GM19455 (cell line): ENCODE results near the gene PTPRR.

ENCODE experiments used
- ATAC-seq: cut with Tn5 transposase; IDR thresholded peaks from one replicate; pipeline ENCODE4 v1.9.1; 2021; ENCODE audit not compliant: unreplicated experiment

PTPRR gene

GRCh38 chr12:70918321-70918720 is 2.2 kb downstream of the PTPRR start:
- ATAC-seq, result no peak

DNA sequence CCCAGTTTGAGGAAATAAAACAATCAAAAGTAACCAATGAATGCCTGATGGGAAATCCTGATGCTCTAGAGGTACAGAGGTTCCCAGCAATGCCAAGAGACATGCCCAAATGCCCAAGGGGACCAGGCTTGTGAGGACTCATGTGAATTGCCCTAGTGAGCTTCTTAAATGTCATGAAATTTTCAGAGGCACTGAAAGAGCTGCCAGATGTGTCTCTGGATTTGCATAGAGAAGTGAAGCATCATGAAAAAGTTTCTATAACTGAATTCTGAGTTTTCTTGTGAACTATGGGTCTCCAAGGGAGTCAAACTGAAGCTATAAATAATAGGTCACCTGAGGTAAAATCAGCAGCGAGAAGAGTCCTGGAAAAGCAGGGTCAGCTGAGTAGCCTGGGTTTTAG is 9.9 kb downstream of the PTPRR start:
- ATAC-seq, result no peak

DNA sequence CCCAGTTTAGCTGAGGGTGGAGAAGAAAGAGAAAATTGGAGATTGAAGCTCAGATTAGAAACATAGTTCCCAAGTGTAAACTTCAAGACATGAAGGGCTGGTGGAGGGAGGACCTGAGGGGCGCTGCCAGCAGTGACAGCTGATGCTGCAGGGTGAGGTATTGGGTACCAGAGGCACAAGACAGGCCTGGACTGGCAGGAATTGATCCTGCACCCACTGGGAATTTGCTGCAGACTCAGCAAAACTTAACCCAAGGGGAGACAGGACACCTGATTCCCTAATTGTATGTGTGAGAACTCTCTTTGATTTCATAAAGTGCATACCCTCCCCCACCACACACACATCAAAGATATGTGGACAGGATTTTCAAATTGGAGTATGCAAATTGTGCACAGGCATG is 11.6 kb downstream of the PTPRR start:
- no peak for ATAC-seq

DNA sequence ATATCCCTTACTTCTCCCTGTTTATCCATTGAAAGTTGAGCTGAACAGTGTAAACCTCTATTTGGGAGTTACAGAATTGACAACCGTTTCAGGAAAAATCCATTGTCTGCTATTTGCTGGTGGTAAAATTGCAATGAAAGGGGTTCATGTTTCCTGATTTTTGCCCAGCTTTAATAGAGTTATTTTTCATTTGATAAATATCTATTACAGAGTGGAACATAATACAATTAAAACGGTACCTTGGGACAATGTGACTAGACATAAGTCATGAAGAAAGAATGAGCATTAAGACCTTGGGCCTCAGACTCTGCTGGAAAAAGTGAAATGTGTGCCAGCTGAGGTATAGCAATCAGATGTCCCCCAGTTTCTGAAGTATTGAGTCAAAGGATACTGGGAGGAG is 13.1 kb downstream of the PTPRR start:
- no peak for ATAC-seq

DNA sequence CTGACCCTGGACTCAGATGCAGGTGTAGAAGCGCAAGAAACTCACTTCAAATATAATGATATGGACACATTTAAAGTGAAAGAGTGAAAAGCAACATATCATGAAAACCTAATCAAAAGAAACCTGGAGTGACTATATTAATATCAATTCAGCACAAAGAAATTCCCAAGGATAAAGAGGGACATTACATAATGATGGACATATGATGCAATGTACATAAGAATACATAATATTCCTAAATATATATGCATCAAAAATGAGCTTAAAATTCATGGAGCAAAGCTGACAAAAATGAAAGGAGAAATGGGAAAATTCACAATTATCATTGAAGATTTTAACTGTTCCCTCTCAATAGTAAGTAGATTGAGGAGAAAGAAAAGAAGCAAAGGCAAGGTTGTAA is 24.6 kb downstream of the PTPRR start:
- ATAC-seq, result no peak

DNA sequence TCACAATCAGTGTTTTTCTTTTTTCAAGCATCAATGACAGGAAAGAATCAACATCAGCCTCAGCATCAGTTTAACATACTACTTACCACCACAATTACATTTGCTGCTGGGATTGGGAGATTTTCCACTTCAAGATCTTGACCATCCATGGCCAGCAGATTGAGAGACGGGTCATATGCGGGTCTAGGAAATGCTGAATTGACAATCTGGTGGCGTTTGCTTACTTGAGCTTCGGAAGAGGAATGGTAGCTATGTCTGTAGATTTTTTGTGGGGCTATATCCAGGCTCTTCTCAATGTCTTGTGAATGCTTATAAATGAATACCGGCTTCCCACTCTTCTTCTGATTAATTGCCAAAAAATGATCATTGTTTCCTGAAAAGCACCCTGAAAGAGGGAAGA is 27.9 kb downstream of the PTPRR start:
- ATAC-seq, result no peak

GRCh38 chr12:70890895-70891832 is 29.4 kb downstream of the PTPRR start:
- ATAC-seq, result no peak

- no peak for ATAC-seq
These were observed 34.6 kb downstream of the PTPRR start for GRCh38 chr12:70885956-70886355.

GRCh38 chr12:70883855-70884254 is 36.7 kb downstream of the PTPRR start:
- ATAC-seq, result no peak

- no peak for ATAC-seq
These were observed 39.8 kb downstream of the PTPRR start for GRCh38 chr12:70880744-70881143.

GRCh38 chr12:70876952-70877351 is 43.6 kb downstream of the PTPRR start:
- ATAC-seq, result no peak

- no peak for ATAC-seq
These were observed 44.9 kb downstream of the PTPRR start for GRCh38 chr12:70875628-70876027.

DNA sequence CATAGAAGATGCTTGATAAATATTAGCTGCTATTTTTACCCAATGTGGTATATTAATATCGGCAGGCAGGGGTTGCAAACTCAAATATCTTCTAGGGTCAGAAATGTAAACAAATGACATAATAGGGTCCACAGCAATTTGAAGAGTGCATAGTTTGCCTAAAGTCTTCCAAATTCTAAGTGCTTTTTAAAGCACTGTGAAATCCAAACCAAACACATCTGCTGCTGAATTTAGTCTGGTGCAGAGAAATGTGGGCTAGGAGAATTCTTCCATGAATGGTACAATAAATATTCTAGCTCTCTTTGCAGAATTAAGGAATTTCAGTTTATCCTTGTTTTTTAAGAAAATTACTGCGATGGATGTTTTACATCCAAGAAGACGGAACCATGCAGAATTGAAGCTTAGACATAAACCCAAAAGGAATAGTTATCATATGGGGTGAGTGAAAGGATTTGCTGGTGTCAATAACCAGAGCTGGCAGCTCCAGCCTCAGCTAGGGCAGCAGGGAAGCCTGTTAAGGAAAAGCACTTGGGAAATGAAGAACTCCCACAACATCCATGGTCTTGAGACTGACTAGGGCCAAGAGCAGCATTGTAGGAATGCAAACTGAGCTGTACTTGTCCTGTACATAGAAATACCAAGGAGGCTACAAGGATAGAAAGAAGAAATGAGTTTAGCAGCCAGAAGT is 65.5 kb downstream of the PTPRR start:
- no peak for ATAC-seq

GRCh38 chr12:70854138-70854537 is 66.4 kb downstream of the PTPRR start:
- no peak for ATAC-seq

- ATAC-seq, result no peak
These were observed 67.2 kb downstream of the PTPRR start for GRCh38 chr12:70853326-70853725.

DNA sequence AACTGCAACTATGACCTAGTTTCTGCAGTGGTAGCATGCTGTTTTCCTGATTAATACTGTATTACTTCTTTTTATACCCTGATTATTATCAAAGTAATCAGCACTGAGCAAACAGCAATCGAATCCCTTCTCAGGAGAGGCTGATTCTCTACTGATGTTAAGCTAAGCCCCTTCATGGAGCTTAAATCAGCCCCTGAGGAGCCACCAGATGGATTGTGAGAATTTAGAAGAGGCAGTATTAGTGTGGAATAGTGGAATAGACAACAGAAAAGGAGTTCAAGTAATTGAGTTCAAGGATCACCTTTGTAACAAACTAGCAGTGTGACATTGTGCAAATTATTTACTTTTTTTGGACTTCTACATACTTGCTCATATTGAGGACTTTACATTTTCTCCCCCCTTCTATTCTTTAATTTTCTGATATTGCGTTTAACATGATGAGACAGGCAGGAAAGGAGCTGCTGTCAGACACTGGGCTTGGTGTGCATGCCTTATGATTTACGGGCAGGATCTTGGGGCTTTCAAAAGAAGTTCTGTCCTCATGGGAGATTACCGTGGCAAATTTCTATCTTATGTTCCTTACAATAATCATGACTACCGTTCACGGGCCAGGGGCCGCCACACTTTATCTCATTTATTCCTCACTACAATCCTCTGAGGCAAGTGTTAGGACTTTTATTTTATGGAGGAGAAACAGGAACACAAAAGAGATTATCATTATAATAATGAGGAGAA is 68.0 kb downstream of the PTPRR start:
- no peak for ATAC-seq

- no peak for ATAC-seq
These were observed 71.1 kb downstream of the PTPRR start for GRCh38 chr12:70849265-70849960.

- ATAC-seq, result no peak
These were observed 72.7 kb downstream of the PTPRR start for GRCh38 chr12:70847871-70848270.

- ATAC-seq, result no peak
These were observed 75.3 kb downstream of the PTPRR start for GRCh38 chr12:70845268-70845667.

- no peak for ATAC-seq
These were observed 77.2 kb downstream of the PTPRR start for GRCh38 chr12:70843363-70843762.

GRCh38 chr12:70842942-70843341 is 77.6 kb downstream of the PTPRR start:
- no peak for ATAC-seq
